Right atrium auricular region (tissue), 2 donors: ENCODE measurements around the gene CENPK. TPM values are rescaled to one million over a fixed set of nuclear protein-coding genes. Genes with fewer than 3 reads are reported as not detected.

Source experiments
- DNase-seq: peaks from one replicate; pipeline ENCODE4 v3.0.0-alpha.2; 2019; ENCODE audit warnings: low spot score
- H3K27ac ChIP-seq, 2 donors: fragments of 200-600 bp; sonication (generic); 1 replicate in 1 of 2; 2 replicates in 1 of 2; pipeline ENCODE4 v1.5.1; 2016 to 2019
- H3K27me3 ChIP-seq, 2 donors: fragments of 200-600 bp; sonication (generic); one replicate each; pipeline versions ENCODE4 v1.5.1 to v1.6.0; 2017 to 2019
- H3K36me3 ChIP-seq: fragments of 200-600 bp; sonication (generic); one replicate; pipeline ENCODE4 v1.5.1; 2016
- H3K4me1 ChIP-seq, 2 donors: fragments of 200-600 bp; sonication (generic); one replicate each; pipeline versions ENCODE4 v1.5.1 to v1.6.0; 2017 to 2019
- H3K4me3 ChIP-seq, 2 donors: fragments of 200-600 bp; sonication (generic); 1 replicate in 1 of 2; 2 replicates in 1 of 2; pipeline ENCODE4 v1.5.1; 2017 to 2019; ENCODE audit warnings: mild to moderate bottlenecking in 1 of 2, moderate library complexity in 1 of 2
- H3K9me3 ChIP-seq, 2 donors: fragments of 200-600 bp; sonication (generic); one replicate each; pipeline ENCODE4 v1.5.1; 2019
- CTCF ChIP-seq, 2 donors: fragments of 200-600 bp; sonication (generic); IDR thresholded peaks; one replicate each; pipeline ENCODE4 v1.5.1; 2019; ENCODE audit warnings: antibody characterized with exemption in 2 of 2
- total RNA-seq, 2 donors: library from RNA; depleted of rRNA; stranded (reverse); fragments of >200 nt; gene quantifications; one replicate each; pipeline ENCODE4 v1.1.0, GENCODE V29; 2016

The CENPK gene
- total RNA-seq, 2 donors from 2014 or later, result not detected

- Histone ChIP-seq H3K36me3 (no peaks in the 10 kb centered on the region), H3K4me3 (no peak overlapping the region), H3K9me3 (no peaks in the 10 kb centered on the region), H3K27ac (no peak overlapping the region), H3K27me3 (no peaks in the 10 kb centered on the region), H3K4me1 (no peaks in the 10 kb centered on the region)
- TF ChIP-seq CTCF (IDR thresholded peaks at IDR 0.05), result no peak
- no peak for DNase-seq
These were observed 9.0 kb downstream of the CENPK start for GRCh38 chr5:65553941-65554340.

GRCh38 chr5:65548281-65548680, 14.7 kb downstream of the CENPK start:
- H3K27ac ChIP-seq, result no peak overlapping the region
- no peaks in the 10 kb centered on the region for H3K4me1 ChIP-seq
- DNase-seq, result no peak

GRCh38 chr5:65546141-65546540, 16.8 kb downstream of the CENPK start:
- Histone ChIP-seq H3K4me3 (no peak overlapping the region), H3K36me3 (no peaks in the 10 kb centered on the region), H3K27me3 (no peaks in the 10 kb centered on the region), H3K4me1 (no peaks in the 10 kb centered on the region), H3K27ac (no peak overlapping the region), H3K9me3 (no peaks in the 10 kb centered on the region)
- TF ChIP-seq CTCF (IDR thresholded peaks at IDR 0.05), result no peak
- no peak for DNase-seq

More at GRCh38 chr5:65548281-65548680, 14.7 kb downstream of the CENPK start:
- H3K9me3 ChIP-seq, result no peaks in the 10 kb centered on the region
- H3K27me3 ChIP-seq, result no peaks in the 10 kb centered on the region
- no peak overlapping the region for H3K4me3 ChIP-seq
- H3K36me3 ChIP-seq, result no peaks in the 10 kb centered on the region
- no peak for TF ChIP-seq CTCF (IDR thresholded peaks at IDR 0.05)

GRCh38 chr5:65544473-65544872, 18.5 kb downstream of the CENPK start:
- H3K9me3 ChIP-seq, result no peaks in the 10 kb centered on the region
- no peak overlapping the region for H3K4me3 ChIP-seq
- H3K27me3 ChIP-seq, result no peaks in the 10 kb centered on the region
- TF ChIP-seq CTCF (IDR thresholded peaks at IDR 0.05), result no peak
- DNase-seq, result no peak
- no peaks in the 10 kb centered on the region for H3K4me1 ChIP-seq
- H3K27ac ChIP-seq, result no peak overlapping the region
- no peaks in the 10 kb centered on the region for H3K36me3 ChIP-seq

- Histone ChIP-seq H3K4me3 (no peak overlapping the region), H3K9me3 (no peaks in the 10 kb centered on the region), H3K4me1 (no peaks in the 10 kb centered on the region), H3K27me3 (no peaks in the 10 kb centered on the region), H3K36me3 (no peaks in the 10 kb centered on the region), H3K27ac (no peak overlapping the region)
- TF ChIP-seq CTCF (IDR thresholded peaks at IDR 0.05), result no peak
- DNase-seq, result no peak
These were observed 23.1 kb downstream of the CENPK start for GRCh38 chr5:65539827-65540226.

GRCh38 chr5:65535529-65535987, 27.4 kb downstream of the CENPK start:
- H3K27ac ChIP-seq, result no peak overlapping the region
- no peak for DNase-seq
- no peak for TF ChIP-seq CTCF (IDR thresholded peaks at IDR 0.05)
- H3K9me3 ChIP-seq, result no peaks in the 10 kb centered on the region
- no peaks in the 10 kb centered on the region for H3K36me3 ChIP-seq
- no peak overlapping the region for H3K4me3 ChIP-seq
- no peaks in the 10 kb centered on the region for H3K27me3 ChIP-seq
- H3K4me1 ChIP-seq, result no peaks in the 10 kb centered on the region
